Psoas muscle (tissue), 8 donors: ENCODE measurements around the gene CFAP70. TPM values are rescaled to one million over a fixed set of nuclear protein-coding genes. Genes with fewer than 3 reads are reported as not detected.
A peak's percentile ranks its signal among the peaks of the same experiment; 100 is the strongest.

Experiments used
- ATAC-seq, 4 donors: fragments of 200-7000 bp; cut with Tn5 transposase; one replicate each; pipeline ENCODE4 v1.9.1; 2020; ENCODE audit warnings: moderate library complexity in 3 of 4, mild to moderate bottlenecking in 2 of 4
- DNase-seq, 2 donors: peaks; one replicate each; pipeline ENCODE4 v3.0.0-alpha.2; 2020
- H3K27ac ChIP-seq: fragments of 200-600 bp; one replicate; pipeline ENCODE4 v1.8.0; 2022
- H3K27me3 ChIP-seq, 3 donors: fragments of 200-600 bp in 1 of 3; one replicate each; pipeline versions ENCODE4 v1.6.1 to v1.8.0; 2013 to 2022; ENCODE audit warnings: low read length in 2 of 3, mild to moderate bottlenecking in 2 of 3, moderate library complexity in 1 of 3; ENCODE audit not compliant: insufficient read depth in 3 of 3
- H3K36me3 ChIP-seq, 2 donors: fragments of 200-600 bp in 1 of 2; one replicate each; pipeline versions ENCODE4 v1.6.1 to v1.8.0; 2013 to 2022; ENCODE audit warnings: low read depth in 1 of 2, mild to moderate bottlenecking in 1 of 2, moderate library complexity in 1 of 2; ENCODE audit not compliant: insufficient read depth in 1 of 2
- H3K4me1 ChIP-seq: fragments of 200-600 bp; one replicate; pipeline ENCODE4 v1.8.0; 2022
- H3K4me3 ChIP-seq: fragments of 200-600 bp; one replicate; pipeline ENCODE4 v1.8.0; 2022; ENCODE audit warnings: mild to moderate bottlenecking
- H3K9me3 ChIP-seq: fragments of 200-600 bp; one replicate; pipeline ENCODE4 v1.8.0; 2022
- CTCF ChIP-seq: fragments of 200-600 bp; IDR thresholded peaks from one replicate; pipeline ENCODE4 v1.8.0; 2022; ENCODE audit warnings: antibody characterized with exemption
- WGBS, 3 donors: extraction: QIAGEN DNeasy Blood & Tissue Kit; methylation state at CpG; one replicate each; pipeline versions ENCODE4 v1.1.6 to v1.1.7; 2013; 5-methylcytosine and 5-hydroxymethylcytosine counted together
- intact Hi-C, 2 donors: fragments of 100-400 bp; cut with DNase I; formaldehyde crosslinking; loops; one replicate each; pipeline versions ENCODE4 v1.11.0 to v1.14.2; 2022
- polyA plus RNA-seq, 3 donors: library from polyadenylated mRNA; stranded (reverse); fragments of 200-250 nt; gene quantifications; one replicate each; pipeline ENCODE4 v1.2.3, GENCODE V29; 2013
- total RNA-seq, 4 donors: library from RNA; stranded (reverse); fragmentation: NEBNext Ultra II Directional in 2 of 4; extraction: Animal tissue kit (Norgen Biotek cat#: 25700) in 2 of 4; gene quantifications; one replicate each; pipeline versions ENCODE4 v1.2.1 to v1.2.4, GENCODE V29; 2021 to 2023
- donor health status: healthy with polysubstance abuse.
- donor health status: DM: no; HTN: no; CAD: no; lungs with moderate emphysema.
- donor health status: Bipolar disorder and iron deficiency.
- donor health status: healthy.
- donor health status: DM: yes; HTN: yes; CAD: no.
- donor health status: DM: no; HTN: no; CAD: no.
- donor health status: DM: no; HTN: no; CAD: no.
- donor health status: DM: yes; HTN: yes; CAD: no.

CFAP70 gene
- total and polyA plus RNA-seq, 7 donors: 0.08 to 0.86 (median 0.47) TPM

- Histone ChIP-seq H3K4me3 (peak within 1 kb of the TSS; percentile 79), H3K27ac (peak within 1 kb of the TSS; percentile 95), H3K36me3 (peaks cover 0 to 28% of the 10 kb centered on the region in 2 donors), H3K27me3 (no peaks in the 10 kb centered on the region), H3K4me1 (peaks cover 34% of the 10 kb centered on the region), H3K9me3 (no peaks in the 10 kb centered on the region)
- ATAC-seq (peak; percentile 98 to 99 (median 98)), DNase-seq (peak; percentile 93 to 95)
- no peak for TF ChIP-seq CTCF
- 0 to 1% (median 1%) methylated on average over 51 of the region's 51 CpGs for WGBS, 3 donors
- intact Hi-C loops: no loop called here
These were observed 106.0 kb downstream of the CFAP70 start, which contains the start of gene MRPS16 for GRCh38 chr10:73252445-73253224. MRPS16 (minus strand) TSS chr10:73252644; CDS start chr10:73252482, 162 bp downstream.

GRCh38 chr10:73251683-73252444 is 106.8 kb downstream of the CFAP70 start:
- no peak for TF ChIP-seq CTCF
- peaks cover 0 to 28% of the 10 kb centered on the region in 2 donors for H3K36me3 ChIP-seq
- H3K9me3 ChIP-seq: no peaks in the 10 kb centered on the region
- H3K27ac ChIP-seq: peak overlapping the region; percentile 95
- peaks cover 35% of the 10 kb centered on the region for H3K4me1 ChIP-seq
- 10 to 14% (median 14%) methylated on average over 23 of the region's 23 CpGs for WGBS, 3 donors
- intact Hi-C loops: no loop called here
- H3K4me3 ChIP-seq: peak overlapping the region; percentile 79
- peak in 1 of 4 donors; percentile 82 for ATAC-seq
- no peaks in the 10 kb centered on the region for H3K27me3 ChIP-seq
- DNase-seq: peak in 1 of 2 donors; percentile 14

GRCh38 chr10:73248259-73248724 is 110.4 kb downstream of the CFAP70 start:
- 68 to 72% (median 69%) methylated on average over 5 of the region's 5 CpGs for WGBS, 3 donors

More at GRCh38 chr10:73248259-73248724, 110.4 kb downstream of the CFAP70 start:
- H3K4me3 ChIP-seq: peak overlapping the region; percentile 82
- intact Hi-C loops: loop anchor here in 1 of 2 donors (5.0 kb wide), 1 partner anchor 249 kb away; the partner anchor contains the start of gene PPP3CB
- no peaks in the 10 kb centered on the region for H3K9me3 ChIP-seq
- peaks cover 8 to 54% of the 10 kb centered on the region in 2 donors for H3K36me3 ChIP-seq
- DNase-seq (no peak), ATAC-seq (no peak)
- TF ChIP-seq CTCF: no peak
- H3K27me3 ChIP-seq: no peaks in the 10 kb centered on the region
- peaks cover 35% of the 10 kb centered on the region for H3K4me1 ChIP-seq
- peak overlapping the region; percentile 85 for H3K27ac ChIP-seq
